Suppressor macrophage treated with lipopolysaccharide for 4 hours (primary cell): ENCODE measurements around the gene ANKRD23.
"Not testable (repeated sequence)": the region's sequence is repeated elsewhere in the genome, so short reads cannot be mapped to it uniquely, and the experiment has no call there.

Source experiments
- DNase-seq: peaks from one replicate; pipeline ENCODE4 v3.0.0-alpha.2; 2020

The ANKRD23 gene

DNA sequence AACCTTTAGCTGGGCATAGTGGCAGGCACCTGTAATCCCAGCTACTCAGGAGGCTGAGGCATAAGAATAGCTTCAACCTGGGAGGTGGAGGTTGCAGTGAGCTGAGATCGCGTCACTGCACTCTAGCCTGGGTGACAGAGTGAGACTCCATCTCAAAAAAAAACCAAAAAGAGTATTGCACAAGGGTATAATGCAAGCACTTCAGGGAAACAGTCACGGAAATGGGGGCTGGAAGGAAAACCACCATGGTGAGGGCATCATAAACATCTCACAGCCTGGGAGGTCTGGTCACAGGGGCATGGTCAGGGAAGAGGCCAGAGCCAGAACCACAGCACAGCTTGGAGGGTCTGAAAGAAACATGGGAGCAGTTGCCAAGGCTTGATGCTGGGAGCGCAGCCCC is 19.2 kb upstream of the ANKRD23 start:
- DNase-seq: not testable (repeated sequence)

DNA sequence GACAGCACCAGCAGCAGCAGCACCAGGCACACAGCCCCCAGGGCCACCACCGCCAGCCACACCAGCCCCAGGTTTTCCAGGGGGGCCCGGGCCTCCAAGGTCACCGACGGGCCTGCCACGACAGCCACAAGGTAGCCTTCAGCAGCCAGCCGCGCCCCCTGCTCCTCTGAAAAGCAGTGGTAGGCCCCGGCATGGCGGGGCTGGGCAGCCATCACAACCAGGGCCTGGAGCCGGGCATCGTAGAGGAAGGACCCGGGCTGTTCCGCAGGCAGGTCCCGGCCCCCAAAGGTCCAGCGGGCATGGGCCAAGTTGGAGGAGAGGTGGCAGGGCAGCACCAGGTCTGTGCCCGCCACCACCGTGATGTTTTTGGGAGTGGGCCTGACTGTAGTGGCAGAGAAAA is 17.3 kb upstream of the ANKRD23 start:
- DNase-seq: no peak

DNA sequence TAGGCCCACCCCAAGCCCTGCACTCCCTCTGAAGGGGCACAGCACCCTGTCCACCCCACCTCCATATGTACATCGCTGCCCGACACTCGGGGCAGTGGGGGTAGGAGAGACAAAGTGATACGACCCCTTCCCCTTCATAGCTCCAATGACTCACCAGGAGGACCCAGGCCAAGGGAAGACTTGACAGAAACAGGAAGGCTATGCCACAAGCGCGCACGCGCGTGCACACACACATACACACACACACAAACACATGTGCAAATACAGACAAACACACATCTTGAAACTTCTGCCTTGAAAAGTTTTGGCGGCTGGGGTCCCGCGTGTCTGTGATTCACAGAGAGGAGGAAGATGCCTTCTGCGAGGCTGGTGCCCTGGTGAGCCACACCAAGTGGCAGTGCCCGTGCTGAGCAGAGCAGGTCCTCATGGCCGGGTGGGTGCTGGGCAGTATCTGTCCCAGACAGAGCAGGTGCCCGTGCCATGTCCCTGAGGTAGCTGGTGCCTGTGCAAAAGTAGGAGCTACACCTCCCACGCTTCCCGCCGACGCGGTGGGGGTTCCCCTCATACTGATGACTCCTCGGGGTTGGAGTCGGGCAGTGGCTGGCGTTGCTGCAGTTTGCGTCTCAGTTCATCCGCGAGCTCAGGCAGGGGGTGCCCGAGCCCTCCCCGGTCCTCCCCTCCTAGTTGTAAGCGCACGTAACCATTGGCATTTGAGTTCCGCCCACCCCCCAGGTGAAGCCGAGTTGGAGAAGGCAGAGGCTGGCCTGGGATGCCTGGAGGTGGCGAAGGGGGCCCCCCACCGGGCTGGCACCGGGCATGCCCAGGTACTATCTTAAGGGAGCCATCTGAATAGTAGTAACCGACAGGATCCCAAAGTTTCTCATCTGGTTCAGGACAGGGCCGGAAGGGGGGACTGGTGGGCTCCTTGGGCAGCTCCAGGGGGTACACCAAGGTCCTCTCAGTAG is 16.5 kb upstream of the ANKRD23 start:
- no peak for DNase-seq

DNA sequence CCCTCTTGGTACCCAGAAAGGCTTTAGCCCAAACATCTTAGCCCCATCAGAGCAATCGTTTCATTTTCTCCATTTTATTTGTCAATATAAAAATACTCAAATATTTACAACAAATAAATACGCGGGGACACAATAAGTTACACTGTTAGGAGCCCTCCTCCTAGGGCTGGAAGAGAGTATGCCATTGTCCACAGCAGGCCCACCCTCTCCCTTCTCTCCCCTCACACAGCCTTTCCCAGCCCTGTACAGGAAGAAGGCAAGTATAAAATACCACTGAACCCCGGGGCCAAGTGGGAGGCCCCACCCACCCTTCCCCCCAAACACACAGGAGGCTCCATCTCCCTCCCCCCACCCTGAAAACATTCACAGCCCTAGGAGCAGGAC is 15.9 kb upstream of the ANKRD23 start:
- no peak for DNase-seq

GRCh38 chr2:96859099-96859649 is 15.4 kb upstream of the ANKRD23 start:
- no peak for DNase-seq

DNA sequence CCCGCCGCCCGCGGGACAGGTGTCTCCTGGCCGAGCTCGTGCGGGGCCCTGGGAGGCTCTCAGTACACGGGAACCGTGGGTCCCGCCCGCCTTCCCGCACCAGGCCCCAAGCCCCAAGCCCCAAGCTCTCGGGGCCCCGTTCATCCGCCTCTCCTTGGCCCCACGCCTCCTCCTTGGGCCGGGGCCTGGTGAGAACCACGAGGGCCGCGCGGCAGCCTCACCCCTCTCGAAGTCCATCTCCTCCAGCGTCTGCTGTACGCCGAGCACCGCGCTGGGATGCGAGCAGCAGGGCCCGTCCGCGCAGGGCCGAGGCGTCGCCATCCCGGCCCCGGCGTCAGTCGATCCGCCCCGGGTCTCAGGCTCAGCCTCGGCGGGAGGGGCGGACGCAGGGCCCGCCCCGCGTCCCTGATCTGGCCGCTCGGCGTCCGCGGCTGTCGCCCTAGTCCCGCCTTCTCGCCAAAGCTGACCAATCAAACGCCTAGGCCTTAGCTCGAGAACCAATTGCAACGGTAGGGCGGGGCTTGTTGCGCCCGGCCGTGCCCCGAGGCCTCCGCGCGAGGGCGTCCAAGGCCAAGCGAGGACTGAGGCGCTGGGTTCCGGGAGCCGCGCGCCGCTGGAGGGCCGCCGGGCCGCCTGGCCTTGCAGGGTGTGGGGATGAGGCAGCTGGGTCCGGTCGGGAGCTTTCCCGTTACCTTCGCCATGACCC is 14.0 kb upstream of the ANKRD23 start, which contains the start of gene ANKRD39:
Gene ANKRD39, minus strand, starts transcription at position 350 of the 706 bp plus-strand sequence. Its CDS starts 29 bp downstream, at position 321.
- peak; percentile 99 for DNase-seq

GRCh38 chr2:96856776-96857666 is 13.2 kb upstream of the ANKRD23 start:
- no peak for DNase-seq

DNA sequence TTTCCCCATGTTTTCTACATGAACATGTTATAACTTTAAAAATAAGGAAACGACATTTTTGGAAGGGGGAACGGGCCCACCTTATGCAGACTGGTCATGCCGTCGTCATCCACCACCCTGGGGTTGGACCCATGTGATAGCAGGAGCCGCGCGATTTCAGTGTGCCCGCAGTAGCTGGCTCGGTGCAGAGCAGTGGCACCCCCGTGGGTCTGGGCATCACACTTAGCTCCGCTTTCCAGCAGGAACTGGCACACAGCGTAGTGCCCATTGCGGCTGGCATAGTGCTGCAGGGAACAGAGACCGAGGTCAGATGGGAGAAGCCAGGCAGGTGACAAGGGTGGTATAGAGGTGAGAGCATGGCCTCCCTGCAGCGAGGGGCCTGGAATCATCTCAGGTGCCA is 9.5 kb upstream of the ANKRD23 start:
- DNase-seq: no peak

- no peak for DNase-seq
These were observed 8.8 kb upstream of the ANKRD23 start for GRCh38 chr2:96852667-96853066.

DNA sequence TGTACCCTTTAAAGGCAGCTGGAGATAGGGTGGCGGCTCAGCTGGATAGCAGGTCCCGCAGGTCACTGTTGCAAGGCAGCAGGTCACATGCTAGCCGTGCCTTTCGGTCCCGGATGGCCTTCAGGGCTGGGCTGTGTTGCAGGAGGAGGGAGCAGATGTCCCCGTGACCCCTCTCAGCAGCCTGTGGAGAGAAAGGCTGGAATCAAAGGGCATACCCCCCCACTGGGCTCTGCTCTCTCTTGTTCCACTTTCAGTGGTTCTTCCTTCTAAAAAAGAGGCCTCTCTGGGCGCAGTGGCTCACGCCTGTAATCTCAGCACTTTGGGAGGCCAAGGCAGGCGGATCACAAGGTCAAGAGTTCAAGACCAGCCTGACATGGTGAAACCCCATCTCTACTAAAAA is 4.4 kb upstream of the ANKRD23 start:
- no peak for DNase-seq

GRCh38 chr2:96847586-96847985 is 3.8 kb upstream of the ANKRD23 start:
- DNase-seq: no peak

- DNase-seq: no peak
These were observed 3.0 kb upstream of the ANKRD23 start for GRCh38 chr2:96846825-96847224.

DNA sequence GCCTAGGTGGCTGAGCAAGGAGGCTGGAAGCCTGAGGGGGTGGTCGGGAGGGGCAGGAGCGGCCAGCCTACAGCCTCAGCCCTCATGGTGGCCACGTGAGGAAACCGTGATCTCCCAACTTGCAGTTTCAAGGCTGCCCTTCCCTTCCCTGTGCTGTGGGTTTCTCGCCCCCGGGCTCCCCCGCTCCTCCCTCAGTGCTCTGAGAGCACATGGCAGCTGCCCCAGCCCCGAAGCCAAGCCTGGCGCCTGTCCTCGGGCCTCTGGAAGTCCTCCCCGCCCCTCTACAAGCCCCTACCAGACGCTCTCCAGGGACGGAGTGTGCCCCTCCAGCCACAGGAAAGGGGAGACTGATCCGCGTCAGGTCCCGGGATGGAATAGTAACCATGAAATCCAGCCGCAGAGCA is 586 bp upstream of the ANKRD23 start:
- no peak for DNase-seq

DNA sequence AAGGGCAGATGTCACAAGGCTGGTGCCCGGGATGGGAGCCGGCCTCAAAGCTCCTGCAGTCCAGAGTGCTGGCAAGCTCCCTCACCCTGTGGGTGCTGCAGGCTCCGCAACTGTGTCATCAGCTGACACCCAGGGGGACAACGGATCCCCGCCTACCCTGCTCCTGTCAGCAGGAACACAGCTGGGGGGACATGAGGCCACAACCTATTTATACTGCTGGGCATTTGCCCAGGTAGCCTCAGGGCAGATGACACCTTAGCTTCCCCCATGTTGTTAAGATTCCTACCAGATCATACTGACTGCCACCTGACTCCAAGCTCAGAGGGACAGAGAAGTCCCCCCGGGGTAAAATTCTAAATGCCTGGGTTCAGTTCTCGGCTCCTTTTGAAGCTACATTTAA is 1.2 kb downstream of the ANKRD23 start:
- no peak for DNase-seq

- DNase-seq: no peak
These were observed 1.9 kb downstream of the ANKRD23 start for GRCh38 chr2:96841701-96842495.

GRCh38 chr2:96839875-96840850 is 3.7 kb downstream of the ANKRD23 start:
- DNase-seq: no peak

GRCh38 chr2:96839293-96839874 is 4.4 kb downstream of the ANKRD23 start:
- DNase-seq: peak; percentile 14

DNA sequence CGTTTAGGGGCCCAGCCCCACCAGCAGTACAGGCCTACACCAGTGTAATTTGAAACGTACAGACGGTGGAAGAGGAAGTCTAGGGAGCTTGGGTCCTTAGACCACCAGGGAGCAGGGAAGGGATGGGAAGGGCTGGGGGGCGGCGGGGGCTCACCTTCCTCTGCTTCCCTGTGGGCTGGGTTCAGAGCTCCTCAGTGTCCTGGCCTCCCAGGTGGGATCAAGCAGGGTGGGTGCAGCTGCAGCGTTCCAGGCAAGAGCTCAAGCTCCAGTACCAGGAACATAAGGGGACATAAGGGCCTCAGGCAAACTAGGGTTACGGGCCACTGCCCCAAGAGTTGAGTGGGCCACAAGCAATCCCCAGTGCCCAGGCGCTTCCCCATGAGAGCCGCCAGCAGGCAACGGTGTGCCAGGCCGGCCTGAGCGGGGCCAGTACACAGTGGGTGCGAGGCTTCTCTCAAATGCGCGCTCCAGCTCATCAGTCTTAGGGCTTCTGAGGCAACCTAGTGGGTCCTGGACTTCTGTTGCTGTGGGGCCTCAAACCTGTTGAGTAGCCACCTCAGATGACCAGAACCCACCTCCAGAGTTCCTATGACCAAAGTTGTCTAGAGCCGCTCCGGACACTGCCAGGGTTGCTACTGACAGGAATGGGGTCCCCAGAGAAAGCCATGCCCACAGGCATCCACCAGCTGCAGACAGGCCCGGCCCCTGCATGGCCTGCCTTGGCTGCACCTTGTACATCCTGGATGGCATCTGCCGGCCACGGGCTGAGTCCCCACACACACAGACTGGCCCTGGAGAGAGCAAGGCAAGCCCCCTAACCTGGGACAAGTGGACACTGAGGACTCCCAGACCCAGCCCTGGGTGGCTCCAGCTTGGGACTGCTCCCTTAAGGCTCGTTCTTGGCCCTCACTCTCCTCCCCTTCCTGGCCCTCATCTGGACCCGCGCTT is 5.2 kb downstream of the ANKRD23 start:
- no peak for DNase-seq

- no peak for DNase-seq
These were observed 6.2 kb downstream of the ANKRD23 start for GRCh38 chr2:96837575-96837974.
